Bronchial epithelial cell (primary cell): Measurements from ENCODE around the gene TWF1. TPM values are rescaled to one million over a fixed set of nuclear protein-coding genes. Genes with fewer than 3 reads are reported as not detected.

Experiments used
- DNase-seq: peaks from one replicate; pipeline ENCODE4 v3.0.0-alpha.2; 2010; ENCODE audit warnings: low read depth
- FAIRE-seq: peaks from 2 replicates; lab custom pipeline; 2011; peaks lifted over from hg19 to GRCh38; lab: Jason Lieb, UNC
- H3K27me3 ChIP-seq: 2 replicates; pipeline ENCODE4 v1.5.1; 2011; ENCODE audit warnings: low read length; ENCODE audit not compliant: control insufficient read depth, insufficient read depth
- H3K36me3 ChIP-seq: 2 replicates; pipeline ENCODE4 v1.5.1; 2011; ENCODE audit warnings: low read length; ENCODE audit not compliant: control insufficient read depth, insufficient read depth
- H3K4me3 ChIP-seq: 2 replicates; pipeline ENCODE4 v1.5.1; 2011; ENCODE audit warnings: mild to moderate bottlenecking, low read depth, low read length, control low read depth
- total RNA-seq: library from RNA; depleted of rRNA; stranded (reverse); fragments of >200 nt; gene quantifications from 2 replicates; pipeline ENCODE4 v1.2.1, GENCODE V29; 2014
- TF ChIP-seq, protein P1 (sequence below): IDR thresholded peaks from 2 replicates; pipeline ENCODE4 v1.5.1; 2011; ENCODE audit warnings: mild to moderate bottlenecking, moderate library complexity, low read length, control low read depth, inconsistent platforms; ENCODE audit not compliant: insufficient read depth, severe bottlenecking

TWF1 gene
- total RNA-seq, 1 donor from 2014 or later, result 146 TPM

DNA sequence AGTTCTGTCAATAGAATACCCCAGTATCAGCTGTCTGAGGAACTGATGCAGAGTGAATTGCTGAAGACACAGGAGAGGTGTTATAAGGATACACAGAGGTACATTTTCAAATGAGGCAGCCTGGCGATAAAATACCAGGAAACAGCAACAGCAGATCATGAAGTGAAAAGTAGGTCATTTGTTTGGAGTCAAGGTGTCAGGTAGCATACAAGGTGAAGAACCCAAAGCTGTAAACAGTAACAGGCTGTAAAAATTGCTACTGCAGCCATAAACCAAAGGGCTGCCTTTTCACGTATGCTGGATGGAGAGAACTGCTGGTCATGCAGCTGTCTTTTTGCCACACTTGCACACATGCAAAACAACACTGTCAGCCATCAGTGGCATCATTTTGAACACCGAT, 9.3 kb upstream of the TWF1 start:
- FAIRE-seq, result peak; percentile 86
- Histone ChIP-seq H3K27me3 (no peaks in the 10 kb centered on the region), H3K4me3 (no peak overlapping the region), H3K36me3 (no peaks in the 10 kb centered on the region)
- DNase-seq, result no peak
- TF ChIP-seq, protein P1, sequence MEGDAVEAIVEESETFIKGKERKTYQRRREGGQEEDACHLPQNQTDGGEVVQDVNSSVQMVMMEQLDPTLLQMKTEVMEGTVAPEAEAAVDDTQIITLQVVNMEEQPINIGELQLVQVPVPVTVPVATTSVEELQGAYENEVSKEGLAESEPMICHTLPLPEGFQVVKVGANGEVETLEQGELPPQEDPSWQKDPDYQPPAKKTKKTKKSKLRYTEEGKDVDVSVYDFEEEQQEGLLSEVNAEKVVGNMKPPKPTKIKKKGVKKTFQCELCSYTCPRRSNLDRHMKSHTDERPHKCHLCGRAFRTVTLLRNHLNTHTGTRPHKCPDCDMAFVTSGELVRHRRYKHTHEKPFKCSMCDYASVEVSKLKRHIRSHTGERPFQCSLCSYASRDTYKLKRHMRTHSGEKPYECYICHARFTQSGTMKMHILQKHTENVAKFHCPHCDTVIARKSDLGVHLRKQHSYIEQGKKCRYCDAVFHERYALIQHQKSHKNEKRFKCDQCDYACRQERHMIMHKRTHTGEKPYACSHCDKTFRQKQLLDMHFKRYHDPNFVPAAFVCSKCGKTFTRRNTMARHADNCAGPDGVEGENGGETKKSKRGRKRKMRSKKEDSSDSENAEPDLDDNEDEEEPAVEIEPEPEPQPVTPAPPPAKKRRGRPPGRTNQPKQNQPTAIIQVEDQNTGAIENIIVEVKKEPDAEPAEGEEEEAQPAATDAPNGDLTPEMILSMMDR, result no peak

DNA sequence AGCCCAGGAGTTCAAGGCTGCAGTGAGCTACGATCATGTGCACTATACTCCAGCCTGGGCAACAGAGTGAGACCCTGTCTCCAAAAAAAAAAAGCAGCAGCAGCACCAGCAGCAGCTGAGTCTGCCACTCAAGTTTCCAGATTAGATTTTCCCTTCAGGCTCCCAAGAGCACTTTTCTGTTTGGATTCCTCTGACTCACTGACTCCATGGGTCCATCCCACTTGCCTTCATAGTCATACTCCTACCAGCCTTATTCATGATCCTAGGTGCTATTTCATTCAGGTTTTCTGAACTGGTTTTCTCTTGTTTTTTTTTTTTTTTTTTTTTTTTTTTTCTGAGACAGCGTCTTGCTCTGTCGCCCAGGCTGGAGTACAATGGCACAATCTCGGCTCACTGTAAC, 6.8 kb upstream of the TWF1 start:
- TF ChIP-seq, protein P1, result no peak
- Histone ChIP-seq H3K27me3 (no peaks in the 10 kb centered on the region), H3K4me3 (no peak overlapping the region), H3K36me3 (no peaks in the 10 kb centered on the region)
- DNase-seq, result peak; percentile 92
- FAIRE-seq, result no peak

GRCh38 chr12:43812057-43812456, 5.9 kb upstream of the TWF1 start:
- TF ChIP-seq, protein P1, result no peak
- no peaks in the 10 kb centered on the region for H3K27me3 ChIP-seq
- H3K36me3 ChIP-seq, result no peaks in the 10 kb centered on the region
- no peak overlapping the region for H3K4me3 ChIP-seq
- FAIRE-seq (no peak), DNase-seq (peak; percentile 77)

DNA sequence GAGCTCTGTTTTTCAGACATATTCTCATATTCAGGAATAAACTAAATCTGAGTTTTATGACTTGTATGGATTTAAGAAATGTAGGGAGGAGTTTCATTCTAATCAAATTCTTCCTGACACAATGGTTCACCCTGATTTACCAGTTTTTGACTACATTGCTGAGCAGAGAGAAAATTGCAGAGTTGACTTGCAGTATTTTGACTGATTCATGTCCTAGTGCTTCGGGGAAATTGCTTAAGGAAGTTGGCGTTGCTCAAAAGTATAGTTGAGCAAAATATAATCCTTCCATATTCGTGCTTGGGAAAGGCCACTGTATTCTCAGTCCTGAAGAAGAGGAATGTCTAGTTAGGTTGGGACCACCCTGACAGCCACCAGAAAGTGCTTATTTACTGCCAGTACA, 1.3 kb upstream of the TWF1 start:
- TF ChIP-seq, protein P1, result no peak
- FAIRE-seq (no peak), DNase-seq (peak; percentile 57)
- Histone ChIP-seq H3K36me3 (no peaks in the 10 kb centered on the region), H3K27me3 (no peaks in the 10 kb centered on the region), H3K4me3 (no peak overlapping the region)

- Histone ChIP-seq H3K36me3 (no peaks in the 10 kb centered on the region), H3K27me3 (no peaks in the 10 kb centered on the region), H3K4me3 (peak overlapping the region; percentile 98)
- TF ChIP-seq, protein P1, result no peak
- no peak for DNase-seq
- FAIRE-seq, result no peak
Measured at GRCh38 chr12:43806737-43807072, 588 bp upstream of the TWF1 start.

DNA sequence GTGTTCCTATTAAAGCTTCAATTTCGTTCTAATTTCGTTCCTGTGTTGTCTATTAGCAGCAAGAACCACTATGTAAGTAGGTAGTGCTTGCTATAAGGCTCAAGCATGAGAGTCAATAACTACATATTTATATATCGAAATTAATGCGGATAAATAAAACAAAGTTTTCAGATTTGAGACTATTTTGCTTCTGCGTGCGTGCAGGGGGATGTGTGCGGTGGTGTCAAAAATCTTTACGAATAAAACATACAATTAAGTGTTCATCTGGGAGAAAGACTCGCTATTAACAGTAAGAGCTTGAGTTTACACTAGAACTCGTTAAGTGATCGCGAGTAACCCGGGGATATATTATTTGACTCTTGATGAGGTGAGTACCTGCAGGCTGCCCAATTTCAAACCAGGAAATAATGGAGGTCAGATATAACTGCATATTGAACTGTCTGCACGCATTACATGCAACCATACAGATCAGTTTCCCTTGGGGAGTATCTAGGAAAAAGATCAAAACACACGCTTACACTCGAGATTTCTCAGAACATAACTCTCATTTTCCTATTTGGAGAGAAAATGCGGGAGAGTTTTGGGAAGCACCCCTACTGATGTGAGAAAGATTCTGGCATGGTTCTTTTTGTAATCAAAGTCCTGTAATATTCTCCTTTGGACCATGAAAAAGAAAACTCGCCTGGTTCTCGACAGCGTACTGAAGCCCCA, 813 bp downstream of the TWF1 start:
- DNase-seq (no peak), FAIRE-seq (no peak)
- TF ChIP-seq, protein P1, result no peak

More for the DNA sequence above, 813 bp downstream of the TWF1 start:
- Histone ChIP-seq H3K36me3 (no peaks in the 10 kb centered on the region), H3K4me3 (peak overlapping the region; percentile 98), H3K27me3 (no peaks in the 10 kb centered on the region)
